22Rv1 (cell line): ENCODE data around the gene TEX264.

ENCODE experiments used
- CTCF ChIP-seq: fragments of 450-650 bp; IDR thresholded peaks from 2 replicates; pipeline ENCODE4 v1.5.1; 2017; ENCODE audit warnings: mild to moderate bottlenecking
- ZFX ChIP-seq: fragments of 450-650 bp; IDR thresholded peaks from 2 replicates; pipeline ENCODE4 v1.6.1; 2017; ENCODE audit warnings: antibody characterized with exemption, borderline replicate concordance

DNA sequence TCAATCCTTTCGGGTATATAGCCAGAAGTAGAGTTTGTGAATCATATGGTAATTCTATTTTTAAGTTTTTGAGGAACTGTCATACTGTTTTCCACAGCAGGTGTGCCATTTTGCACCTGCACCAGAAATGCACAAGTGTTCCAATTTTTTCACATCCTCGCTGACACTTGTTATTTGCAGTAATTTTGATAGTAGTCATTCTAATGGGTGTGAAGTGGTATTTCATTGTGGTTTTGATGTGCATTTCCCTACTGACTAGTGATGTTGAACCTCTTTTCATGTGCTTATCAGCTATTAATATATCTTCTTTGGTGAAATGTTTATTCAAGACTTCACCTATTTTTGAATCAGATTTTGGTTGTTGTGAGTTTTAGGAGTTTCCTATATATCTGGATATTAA, 64.9 kb downstream of the TEX264 start:
- TF ChIP-seq CTCF (no peak), ZFX (no peak)
